ENCODE data around the gene ERP44. TPM values are rescaled to one million over a fixed set of nuclear protein-coding genes. Genes with fewer than 3 reads are reported as not detected.

ERP44 gene
- total RNA-seq, 1 donor from 2014 or later, result 19.3 TPM

- H3K36me3 Mint-ChIP-seq (ENCODE audit: unreplicated experiment), result no peaks in the 10 kb centered on the region
- no peak overlapping the region for H3K4me3 Mint-ChIP-seq (ENCODE audit: unreplicated experiment)
- H3K9me3 Mint-ChIP-seq (ENCODE audit: unreplicated experiment), result no peaks in the 10 kb centered on the region
- no peaks in the 10 kb centered on the region for H3K4me1 Mint-ChIP-seq (ENCODE audit: low read depth, unreplicated experiment)
- H3K27ac Mint-ChIP-seq (ENCODE audit: unreplicated experiment), result no peak overlapping the region
- DNase-seq, result no peak
- no peak for TF ChIP-seq CTCF (IDR thresholded peaks at IDR 0.05; ENCODE audit: partially characterized antibody, unreplicated experiment)
- H3K27me3 Mint-ChIP-seq (ENCODE audit: unreplicated experiment), result no peaks in the 10 kb centered on the region
These were observed 41.2 kb downstream of the ERP44 start for GRCh38 chr9:100057624-100058023.

- no peak for TF ChIP-seq CTCF (IDR thresholded peaks at IDR 0.05; ENCODE audit: partially characterized antibody, unreplicated experiment)
- no peaks in the 10 kb centered on the region for H3K36me3 Mint-ChIP-seq (ENCODE audit: unreplicated experiment)
- H3K4me3 Mint-ChIP-seq (ENCODE audit: unreplicated experiment), result no peak overlapping the region
- no peaks in the 10 kb centered on the region for H3K9me3 Mint-ChIP-seq (ENCODE audit: unreplicated experiment)
- no peak overlapping the region for H3K27ac Mint-ChIP-seq (ENCODE audit: unreplicated experiment)
- DNase-seq, result no peak
- H3K27me3 Mint-ChIP-seq (ENCODE audit: unreplicated experiment), result no peaks in the 10 kb centered on the region
- no peaks in the 10 kb centered on the region for H3K4me1 Mint-ChIP-seq (ENCODE audit: low read depth, unreplicated experiment)
These were observed 42.2 kb downstream of the ERP44 start for GRCh38 chr9:100056561-100056960.

- DNase-seq, result no peak
- H3K27ac Mint-ChIP-seq (ENCODE audit: unreplicated experiment), result no peak overlapping the region
- TF ChIP-seq CTCF (IDR thresholded peaks at IDR 0.05; ENCODE audit: partially characterized antibody, unreplicated experiment), result no peak
- H3K9me3 Mint-ChIP-seq (ENCODE audit: unreplicated experiment), result no peaks in the 10 kb centered on the region
- H3K27me3 Mint-ChIP-seq (ENCODE audit: unreplicated experiment), result no peaks in the 10 kb centered on the region
- no peaks in the 10 kb centered on the region for H3K4me1 Mint-ChIP-seq (ENCODE audit: low read depth, unreplicated experiment)
- no peaks in the 10 kb centered on the region for H3K36me3 Mint-ChIP-seq (ENCODE audit: unreplicated experiment)
- H3K4me3 Mint-ChIP-seq (ENCODE audit: unreplicated experiment), result no peak overlapping the region
These were observed 46.4 kb downstream of the ERP44 start for GRCh38 chr9:100052375-100052774.

- Mint-ChIP-seq H3K27me3 (ENCODE audit: unreplicated experiment) (no peaks in the 10 kb centered on the region), H3K9me3 (ENCODE audit: unreplicated experiment) (no peaks in the 10 kb centered on the region), H3K36me3 (ENCODE audit: unreplicated experiment) (no peaks in the 10 kb centered on the region), H3K4me1 (ENCODE audit: low read depth, unreplicated experiment) (no peaks in the 10 kb centered on the region), H3K27ac (ENCODE audit: unreplicated experiment) (no peak overlapping the region), H3K4me3 (ENCODE audit: unreplicated experiment) (no peak overlapping the region)
- no peak for TF ChIP-seq CTCF (IDR thresholded peaks at IDR 0.05; ENCODE audit: partially characterized antibody, unreplicated experiment)
- DNase-seq, result no peak
These were observed 49.2 kb downstream of the ERP44 start for GRCh38 chr9:100049551-100049950.

GRCh38 chr9:100038472-100038871, 60.3 kb downstream of the ERP44 start:
- no peak overlapping the region for H3K4me3 Mint-ChIP-seq (ENCODE audit: unreplicated experiment)

More at GRCh38 chr9:100038472-100038871, 60.3 kb downstream of the ERP44 start:
- Mint-ChIP-seq H3K27me3 (ENCODE audit: unreplicated experiment) (peaks cover 2% of the 10 kb centered on the region), H3K27ac (ENCODE audit: unreplicated experiment) (no peak overlapping the region), H3K36me3 (ENCODE audit: unreplicated experiment) (peaks cover 18% of the 10 kb centered on the region), H3K9me3 (ENCODE audit: unreplicated experiment) (peaks cover 6% of the 10 kb centered on the region), H3K4me1 (ENCODE audit: low read depth, unreplicated experiment) (peaks cover 4% of the 10 kb centered on the region)
- no peak for TF ChIP-seq CTCF (IDR thresholded peaks at IDR 0.05; ENCODE audit: partially characterized antibody, unreplicated experiment)
- DNase-seq, result no peak

All from glutamatergic neuron (in vitro differentiated cells).